GM12878 (cell line): ENCODE measurements around the gene ANTXR2. TPM values are rescaled to one million over a fixed set of nuclear protein-coding genes. Genes with fewer than 3 reads are reported as not detected.
A peak's percentile ranks its signal among the peaks of the same experiment; 100 is the strongest.

Experiments used
- ATAC-seq: fragments of 200-7000 bp; cut with Tn5 transposase; 3 replicates; pipeline ENCODE4 v1.9.1; 2020; ENCODE audit warnings: mild to moderate bottlenecking, moderate library complexity
- Bru-seq: library from RNA; stranded (reverse); fragments of 400-500 nt; gene quantifications from one replicate; lab custom pipeline; 2021; lab: Mats Ljungman, UMichigan
- BruChase-seq, 2 experiments: library from RNA; stranded (reverse); fragments of 400-500 nt; gene quantifications; one replicate each; lab custom pipeline; 2021; lab: Mats Ljungman, UMichigan
- BruUV-seq: library from RNA; stranded (reverse); fragments of 400-500 nt; replicated peaks from 2 replicates; lab custom pipeline; 2021; lab: Mats Ljungman, UMichigan
- CTCF ChIA-PET: fragments of 300-600 bp; sonication (Branson Sonifier 250); formaldehyde crosslinking; extraction: SDS; loops from one replicate; lab custom pipeline; 2021; ENCODE audit warnings: inconsistent platforms; lab: Yijun Ruan, JAX
- POLR2A ChIA-PET: fragments of 350-600 bp; formaldehyde crosslinking; extraction: SDS; loops from one replicate; lab custom pipeline; 2021; ENCODE audit warnings: inconsistent platforms; lab: Charles Lee
- RAD21 ChIA-PET: fragments of 300-600 bp; sonication (Branson Sonifier 250); formaldehyde crosslinking; loops from one replicate; lab custom pipeline; 2023; ENCODE audit warnings: antibody characterized with exemption; ENCODE audit not compliant: unreplicated experiment; lab: Charles Lee
- SMC1A ChIA-PET: fragments of 300-600 bp; sonication (Branson Sonifier 250); formaldehyde crosslinking; loops from one replicate; lab custom pipeline; 2023; ENCODE audit not compliant: unreplicated experiment, uncharacterized antibody; lab: Charles Lee
- DNase-seq: peaks from one replicate; pipeline ENCODE4 v3.0.0-alpha.2; 2011; ENCODE audit warnings: low read depth, low spot score
- FAIRE-seq: peaks from 3 replicates; lab custom pipeline; 2011; peaks lifted over from hg19 to GRCh38; lab: Jason Lieb, UNC
- H2AFZ ChIP-seq: 2 replicates; pipeline ENCODE4 v1.6.0; 2011; ENCODE audit warnings: low read depth, low read length, control low read depth; ENCODE audit not compliant: control insufficient read depth
- H3K27ac ChIP-seq: 2 replicates; pipeline ENCODE4 v1.5.1; 2011; ENCODE audit warnings: control low read depth; ENCODE audit not compliant: control insufficient read depth, insufficient read depth
- H3K27me3 ChIP-seq, 2 experiments: replicated peaks in 1 of 2; 2 replicates each; pipeline versions ENCODE4 v1.6.0 to v1.6.1; 2011; ENCODE audit warnings: low read length in 1 of 2; ENCODE audit not compliant: control insufficient read depth in 2 of 2, insufficient read depth in 2 of 2
- H3K36me3 ChIP-seq, 2 experiments: 2 replicates each; pipeline ENCODE4 v1.5.1; 2011; ENCODE audit warnings: low read length in 1 of 2; ENCODE audit not compliant: control insufficient read depth in 2 of 2, insufficient read depth in 2 of 2
- H3K4me1 ChIP-seq: 2 replicates; pipeline ENCODE4 v1.6.1; 2011; ENCODE audit warnings: mild to moderate bottlenecking, low read length, moderate library complexity, mixed read lengths; ENCODE audit not compliant: control insufficient read depth, insufficient read depth
- H3K4me2 ChIP-seq: 2 replicates; pipeline ENCODE4 v1.6.0; 2011; ENCODE audit warnings: control low read depth; ENCODE audit not compliant: control insufficient read depth, insufficient read depth
- H3K4me3 ChIP-seq: fragments of 200-600 bp; sonication (generic); 2 replicates; pipeline ENCODE4 v1.5.1; 2016
- H3K79me2 ChIP-seq: 2 replicates; pipeline ENCODE4 v1.6.0; 2011; ENCODE audit warnings: low read length; ENCODE audit not compliant: control insufficient read depth, insufficient read depth
- H3K9ac ChIP-seq: 2 replicates; pipeline ENCODE4 v1.8.0; 2011; ENCODE audit warnings: low read length, control low read depth, mixed read lengths; ENCODE audit not compliant: control insufficient read depth, insufficient read depth
- H3K9me3 ChIP-seq: replicated peaks from 3 replicates; pipeline ENCODE4 v1.5.1; 2011; ENCODE audit warnings: mild to moderate bottlenecking, low read length; ENCODE audit not compliant: control insufficient read depth, insufficient read depth
- H4K20me1 ChIP-seq: 2 replicates; pipeline ENCODE4 v1.6.0; 2011; ENCODE audit not compliant: control insufficient read depth, insufficient read depth
- GATAD2B ChIP-seq: fragments of 450-650 bp; conservative IDR thresholded peaks from 2 replicates; pipeline ENCODE4 v1.6.1; 2017; ENCODE audit warnings: low read depth, mild to moderate bottlenecking, moderate library complexity
- JUNB ChIP-seq: IDR thresholded peaks from 2 replicates; pipeline ENCODE4 v1.6.1; 2016; ENCODE audit warnings: antibody characterized with exemption, mild to moderate bottlenecking
- MEF2B ChIP-seq: fragments of 450-650 bp; IDR thresholded peaks from 2 replicates; pipeline ENCODE4 v1.6.1; 2018; ENCODE audit warnings: mild to moderate bottlenecking, moderate library complexity; ENCODE audit not compliant: partially characterized antibody, poor library complexity, severe bottlenecking
- NFYB ChIP-seq: IDR thresholded peaks from 2 replicates; pipeline ENCODE4 v1.6.1; 2011; ENCODE audit warnings: low read depth, mild to moderate bottlenecking, low read length, improper control_type of control experiment, moderate library complexity; ENCODE audit not compliant: insufficient read depth
- NR2C2 ChIP-seq: IDR thresholded peaks from 2 replicates; pipeline ENCODE4 v1.6.1; 2011; ENCODE audit warnings: borderline replicate concordance, low read depth; ENCODE audit not compliant: control insufficient read depth, insufficient read length
- TCF7 ChIP-seq: IDR thresholded peaks from 2 replicates; pipeline ENCODE4 v1.6.1; 2014; ENCODE audit warnings: antibody characterized with exemption, borderline replicate concordance
- ZNF217 ChIP-seq: fragments of 450-650 bp; IDR thresholded peaks from 2 replicates; pipeline ENCODE4 v1.6.1; 2017; ENCODE audit warnings: antibody characterized with exemption, mild to moderate bottlenecking
- WGBS: methylation state at CpG from one replicate; pipeline ENCODE4 v1.1.6; 2016; ENCODE audit warnings: low lambda C conversion rate; ENCODE audit not compliant: insufficient replicate concordance, insufficient coverage; ENCODE audit errors: missing lambda C conversion rate; 5-methylcytosine and 5-hydroxymethylcytosine counted together
- in situ Hi-C: fragments of 300-500 bp; cut with MboI; formaldehyde crosslinking; loops from 9 replicates; pipeline ENCODE4 v1.14.3; 2018; ENCODE audit warnings: mixed read lengths
- intact Hi-C: fragments of 100-400 bp; cut with micrococcal nuclease; formaldehyde crosslinking; loops from one replicate; pipeline ENCODE4 v1.14.2; 2022; ENCODE audit not compliant: unreplicated experiment
- long read RNA-seq, 2 experiments: library from polyadenylated mRNA; unstranded; transcript quantifications; one replicate each; pipeline ENCODE4 v2.0.0, GENCODE V29; 2019 to 2020
- polyA minus RNA-seq, 3 experiments: library from RNA; depleted of rRNA, polyadenylated mRNA; stranded (reverse); fragments of >200 nt; gene quantifications; 2 replicates each; pipeline ENCODE4 v1.2.3, GENCODE V29; 2011
- polyA plus RNA-seq, 11 experiments: library from polyadenylated mRNA; depleted of rRNA in 4 of 11; unstranded in 6 of 11; stranded (reverse) in 5 of 11; fragments of >200 nt; fragmentation: Nextera tagmentation in 4 of 11; fragmentation: Illumina TruSeq in 1 of 11; extraction: Ambion mirVana in 4 of 11; extraction: Trizol in 1 of 11; gene quantifications; 1 replicate in 1 of 11; 2 replicates in 10 of 11; pipeline versions ENCODE4 v1.2.1 to v1.2.3, GENCODE V29; 2011 to 2016; ENCODE audit warnings: inconsistent platforms in 2 of 11, missing spikeins in 2 of 11, low read depth in 1 of 11
- total RNA-seq, 4 experiments: library from RNA; depleted of rRNA in 3 of 4; stranded (reverse); fragments of >200 nt in 3 of 4; fragmentation: Illumina TruSeq in 1 of 4; extraction: Trizol in 1 of 4; gene quantifications; 2 replicates each; pipeline versions ENCODE4 v1.2.1 to v1.2.3, GENCODE V29; 2013 to 2021
- TF ChIP-seq, protein P1 (sequence below): fragments of 450-650 bp; conservative IDR thresholded peaks from 2 replicates; pipeline ENCODE4 v1.6.1; 2017; ENCODE audit warnings: mild to moderate bottlenecking, moderate library complexity
- TF ChIP-seq, protein P2 (sequence below): fragments of 150-350 bp; IDR thresholded peaks from 2 replicates; pipeline ENCODE4 v1.6.1; 2016; ENCODE audit warnings: low read depth, low read length

Gene ANTXR2
- total RNA-seq (2013; cell fraction: nucleolus; rRNA removed): 27.5 and 36.1 TPM in 2 replicates
- total RNA-seq (2014; rRNA removed) (4.7 TPM in 2 replicates), total RNA-seq (2014; rRNA removed; fragmentation: Illumina TruSeq; extraction: Trizol) (5.9 and 7.7 TPM in 2 replicates), total RNA-seq (2021) (7.7 and 8.9 TPM in 2 replicates), polyA plus RNA-seq (2011; rRNA removed) (5.6 and 9.8 TPM in 2 replicates), polyA plus RNA-seq (2014; fragmentation: Illumina TruSeq; extraction: Trizol) (8.3 and 9.6 TPM in 2 replicates), polyA plus RNA-seq (2014; fragmentation: Nextera tagmentation; extraction: Ambion mirVana) (1 to 10 TPM; 1.4 to 1.5 TPM), polyA plus RNA-seq (2014; rRNA removed) (3.3 and 5.4 TPM in 2 replicates), polyA plus RNA-seq (2016; fragmentation: Nextera tagmentation; extraction: Ambion mirVana) (1 to 10 TPM; 8.1 to 8.6 TPM), polyA minus RNA-seq (2011; rRNA and poly(A)+ RNA removed) (7.8 and 8.3 TPM in 2 replicates), Bru-seq, nascent RNA (percentile 64 among the genes with signal in this experiment), BruChase-seq, experiment 1, labeled RNA remaining after a 6-hour chase (percentile 44 among the genes with signal in this experiment), BruChase-seq, experiment 2, labeled RNA remaining after a 2-hour chase (percentile 53 among the genes with signal in this experiment)
- 2.2 TPM for polyA plus RNA-seq (2011; ENCODE audit: low read depth)
- 2.1 and 2.2 TPM in 2 replicates for polyA plus RNA-seq (2011; cell fraction: cytosol; rRNA removed)
- polyA plus RNA-seq (2011; cell fraction: nucleus; rRNA removed): 4.7 and 4.8 TPM in 2 replicates
- 4.4 TPM in 2 replicates for polyA plus RNA-seq (2012)
- polyA minus RNA-seq (2011; cell fraction: cytosol; rRNA and poly(A)+ RNA removed): 2.0 and 2.4 TPM in 2 replicates
- polyA minus RNA-seq (2011; cell fraction: nucleus; rRNA and poly(A)+ RNA removed): 7.7 and 13.9 TPM in 2 replicates
- long read RNA-seq, experiment 1, full-length matches to known transcripts: 4 of 8 reads
- long read RNA-seq, experiment 1, partial matches to known transcripts: 1 of 8 reads
- long read RNA-seq, experiment 1, other reads (novel, unspliced or antisense): 3 of 8 reads
- long read RNA-seq, experiment 2, full-length matches to known transcripts: 24 of 52 reads
- long read RNA-seq, experiment 2, partial matches to known transcripts: 9 of 52 reads
- long read RNA-seq, experiment 2, other reads (novel, unspliced or antisense): 19 of 52 reads

- WGBS: 1% methylated on average over 49 of the region's 52 CpGs
- H3K4me2 ChIP-seq: peak within 1 kb of the TSS; percentile 93
- peaks cover 11% of the 10 kb centered on the region for H3K79me2 ChIP-seq
- H3K36me3 ChIP-seq: no peaks in the 10 kb centered on the region
- no peaks in the 10 kb centered on the region for H3K9me3 ChIP-seq
- ATAC-seq (peak; percentile 81), DNase-seq (peak; percentile 41), FAIRE-seq (peak; percentile 13)
- peak within 1 kb of the TSS; percentile 83 for H3K9ac ChIP-seq
- peak within 1 kb of the TSS; percentile 70 for H3K27ac ChIP-seq
- no TSS peak for BruUV-seq
- peaks cover 48% of the 10 kb centered on the region for H3K4me1 ChIP-seq
- H2AFZ ChIP-seq: peak within 1 kb of the TSS; percentile 86
- ChIA-PET POLR2A (interaction anchor here (0.8 to 1.6 kb wide), 4 partner anchors 9 to 112 kb away, joined by 3 to 9 read pairs (median 4); no protein-coding TSS in a partner anchor), CTCF (interaction anchor here (0.6 to 2.7 kb wide), 8 partner anchors 7 to 155 kb away, joined by 3 to 11 read pairs (median 4); no protein-coding TSS in a partner anchor), RAD21 (interaction anchor here (0.8 to 3.9 kb wide), 15 partner anchors 8 to 155 kb away, joined by 3 to 24 read pairs (median 4); no protein-coding TSS in a partner anchor), SMC1A (interaction anchor here (0.8 to 5.1 kb wide), 10 partner anchors 13 to 157 kb away, joined by 3 to 21 read pairs (median 4); no protein-coding TSS in a partner anchor)
- H4K20me1 ChIP-seq: no peaks in the 10 kb centered on the region
- intact Hi-C loops (loop anchor here (2.0 to 5.0 kb wide), 3 partner anchors 14 to 156 kb away; no protein-coding TSS in a partner anchor), in situ Hi-C loops (loop anchor here (25.0 kb wide), 1 partner anchor 1311 kb away; no protein-coding TSS in a partner anchor)
- H3K27me3 ChIP-seq: no peaks in the 10 kb centered on the region
- peak within 1 kb of the TSS; percentile 95 for H3K4me3 ChIP-seq
- TF ChIP-seq JUNB (no peak), ZNF217 (no peak), MEF2B (peak; percentile 29), NR2C2 (no peak), TCF7 (no peak), GATAD2B (peak; percentile 18; the same call in 1 of the 2 replicates), NFYB (no peak)
- TF ChIP-seq, protein P1, sequence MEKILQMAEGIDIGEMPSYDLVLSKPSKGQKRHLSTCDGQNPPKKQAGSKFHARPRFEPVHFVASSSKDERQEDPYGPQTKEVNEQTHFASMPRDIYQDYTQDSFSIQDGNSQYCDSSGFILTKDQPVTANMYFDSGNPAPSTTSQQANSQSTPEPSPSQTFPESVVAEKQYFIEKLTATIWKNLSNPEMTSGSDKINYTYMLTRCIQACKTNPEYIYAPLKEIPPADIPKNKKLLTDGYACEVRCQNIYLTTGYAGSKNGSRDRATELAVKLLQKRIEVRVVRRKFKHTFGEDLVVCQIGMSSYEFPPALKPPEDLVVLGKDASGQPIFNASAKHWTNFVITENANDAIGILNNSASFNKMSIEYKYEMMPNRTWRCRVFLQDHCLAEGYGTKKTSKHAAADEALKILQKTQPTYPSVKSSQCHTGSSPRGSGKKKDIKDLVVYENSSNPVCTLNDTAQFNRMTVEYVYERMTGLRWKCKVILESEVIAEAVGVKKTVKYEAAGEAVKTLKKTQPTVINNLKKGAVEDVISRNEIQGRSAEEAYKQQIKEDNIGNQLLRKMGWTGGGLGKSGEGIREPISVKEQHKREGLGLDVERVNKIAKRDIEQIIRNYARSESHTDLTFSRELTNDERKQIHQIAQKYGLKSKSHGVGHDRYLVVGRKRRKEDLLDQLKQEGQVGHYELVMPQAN: 0 out of 2 replicates have a peak, but pooled peaks have one; percentile 19
- TF ChIP-seq, protein P2, sequence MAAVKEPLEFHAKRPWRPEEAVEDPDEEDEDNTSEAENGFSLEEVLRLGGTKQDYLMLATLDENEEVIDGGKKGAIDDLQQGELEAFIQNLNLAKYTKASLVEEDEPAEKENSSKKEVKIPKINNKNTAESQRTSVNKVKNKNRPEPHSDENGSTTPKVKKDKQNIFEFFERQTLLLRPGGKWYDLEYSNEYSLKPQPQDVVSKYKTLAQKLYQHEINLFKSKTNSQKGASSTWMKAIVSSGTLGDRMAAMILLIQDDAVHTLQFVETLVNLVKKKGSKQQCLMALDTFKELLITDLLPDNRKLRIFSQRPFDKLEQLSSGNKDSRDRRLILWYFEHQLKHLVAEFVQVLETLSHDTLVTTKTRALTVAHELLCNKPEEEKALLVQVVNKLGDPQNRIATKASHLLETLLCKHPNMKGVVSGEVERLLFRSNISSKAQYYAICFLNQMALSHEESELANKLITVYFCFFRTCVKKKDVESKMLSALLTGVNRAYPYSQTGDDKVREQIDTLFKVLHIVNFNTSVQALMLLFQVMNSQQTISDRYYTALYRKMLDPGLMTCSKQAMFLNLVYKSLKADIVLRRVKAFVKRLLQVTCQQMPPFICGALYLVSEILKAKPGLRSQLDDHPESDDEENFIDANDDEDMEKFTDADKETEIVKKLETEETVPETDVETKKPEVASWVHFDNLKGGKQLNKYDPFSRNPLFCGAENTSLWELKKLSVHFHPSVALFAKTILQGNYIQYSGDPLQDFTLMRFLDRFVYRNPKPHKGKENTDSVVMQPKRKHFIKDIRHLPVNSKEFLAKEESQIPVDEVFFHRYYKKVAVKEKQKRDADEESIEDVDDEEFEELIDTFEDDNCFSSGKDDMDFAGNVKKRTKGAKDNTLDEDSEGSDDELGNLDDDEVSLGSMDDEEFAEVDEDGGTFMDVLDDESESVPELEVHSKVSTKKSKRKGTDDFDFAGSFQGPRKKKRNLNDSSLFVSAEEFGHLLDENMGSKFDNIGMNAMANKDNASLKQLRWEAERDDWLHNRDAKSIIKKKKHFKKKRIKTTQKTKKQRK: no peak
These were observed at the start of gene ANTXR2 for GRCh38 chr4:80072744-80073472. ANTXR2 (minus strand) TSS chr4:80073229; CDS start chr4:80072560, 669 bp downstream.
